ENCODE data around the gene SPNS3. TPM values are rescaled to one million over a fixed set of nuclear protein-coding genes. Genes with fewer than 3 reads are reported as not detected.

The SPNS3 gene
- total and polyA plus RNA-seq, 2 of the 8 experiments (the other 6 are each of a cell fraction or from before 2014, with no cell fraction given) = not detected

- Histone ChIP-seq H3K9me3 (ENCODE audit: insufficient read depth in 2 of 2, low read depth in 1 of 2, low read length in 1 of 2) (no peaks in the 10 kb centered on the region), H2BK5ac (ENCODE audit: low read depth, low read length) (no peak overlapping the region), H3K23me2 (ENCODE audit: low read depth, low read length) (no peaks in the 10 kb centered on the region), H2AFZ (ENCODE audit: low read length) (no peak overlapping the region), H4K8ac (ENCODE audit: extremely low read depth, insufficient read depth, low read length) (no peak overlapping the region), H3K9ac (replicated peaks in 1 of 4; ENCODE audit: extremely low read depth in 1 of 4, low read depth in 3 of 4, low read length in 3 of 4) (no peak overlapping the region), H2BK20ac (ENCODE audit: low read length) (no peak overlapping the region), H2BK120ac (replicated peaks; ENCODE audit: low read depth, low read length) (no peak overlapping the region), H4K91ac (replicated peaks; ENCODE audit: insufficient read length, low read length) (no peak overlapping the region), H3K23ac (ENCODE audit: insufficient read length) (no peak overlapping the region), H2BK15ac (ENCODE audit: low read length) (no peak overlapping the region), H3K14ac (ENCODE audit: insufficient read length) (no peak overlapping the region), H3K36me3 (ENCODE audit: control insufficient read depth in 2 of 4, insufficient read depth in 4 of 4, low read length in 3 of 4) (no peaks in the 10 kb centered on the region), H3K4me2 (ENCODE audit: insufficient read depth in 1 of 2, low read depth in 2 of 2, low read length in 2 of 2) (no peak overlapping the region), H3K4ac (replicated peaks; ENCODE audit: insufficient read length, low read depth, low read length) (no peak overlapping the region), H3K27ac (ENCODE audit: low read depth, low read length) (no peak overlapping the region), H3K4me3 (ENCODE audit: extremely low read depth in 1 of 4, insufficient read depth in 2 of 4, low read depth in 3 of 4, low read length in 4 of 4) (no peak overlapping the region), H2BK12ac (ENCODE audit: low read depth, low read length) (no peak overlapping the region), H2AK5ac (ENCODE audit: low read depth, low read length) (no peak overlapping the region), H3K18ac (ENCODE audit: extremely low read depth, low read length) (no peak overlapping the region), H3K79me2 (ENCODE audit: control insufficient read depth in 1 of 2, insufficient read depth in 2 of 2, low read length in 2 of 2) (no peaks in the 10 kb centered on the region), H3K4me1 (replicated peaks in 1 of 4; ENCODE audit: control insufficient read depth in 3 of 4, insufficient read depth in 4 of 4, low read length in 3 of 4) (peaks cover 0 to 13% (median 6%) of the 10 kb centered on the region in 4 experiments; a peak in 4 of 7 replicates), H4K20me1 (replicated peaks in 1 of 2; ENCODE audit: control insufficient read depth in 1 of 2, insufficient read depth in 2 of 2, low read length in 2 of 2) (no peaks in the 10 kb centered on the region), H3K79me1 (ENCODE audit: low read depth, low read length) (no peaks in the 10 kb centered on the region), H3K27me3 (replicated peaks in 1 of 4; ENCODE audit: control insufficient read depth in 3 of 4, extremely low read depth in 1 of 4, insufficient read depth in 3 of 4, low read length in 3 of 4) (no peaks in the 10 kb centered on the region), H4K5ac (ENCODE audit: insufficient read length, low read depth, low read length) (no peak overlapping the region), H3K56ac (replicated peaks; ENCODE audit: insufficient read length, low read depth, low read length) (no peak overlapping the region)
- POLR2A ChIA-PET (ENCODE audit: partially characterized antibody) = no interaction called here
- CTCF ChIA-PET (ENCODE audit: partially characterized antibody) = interaction anchor here (0.9 to 1.5 kb wide), 3 partner anchors 55 to 89 kb away, joined by 3 to 4 read pairs (median 4); no protein-coding TSS in a partner anchor
- DNase-seq (ENCODE audit: low read depth in 1 of 2, low spot score in 2 of 2) (no peak), FAIRE-seq (no peak)
- 90% methylated on average over 11 of the region's 11 CpGs; no CpG with 5 or more reads in 1 of the 2 experiments for WGBS, 2 experiments (ENCODE audit: extremely low coverage in 1 of 2, insufficient coverage in 1 of 2, insufficient read length in 1 of 2, insufficient replicate concordance in 2 of 2, low coverage in 1 of 2, low lambda C conversion rate in 2 of 2, missing lambda C conversion rate in 1 of 2)
- no peak for TF ChIP-seq YY1 (IDR thresholded peaks at IDR 0.05; ENCODE audit: low read depth, low read length)
- TF ChIP-seq KDM5A (IDR thresholded peaks at IDR 0.05; ENCODE audit: low read length) = no peak
- TF ChIP-seq POLR2AphosphoS5 (IDR thresholded peaks at IDR 0.05; ENCODE audit: low read depth, low read length) = no peak
- TF ChIP-seq, protein P1, sequence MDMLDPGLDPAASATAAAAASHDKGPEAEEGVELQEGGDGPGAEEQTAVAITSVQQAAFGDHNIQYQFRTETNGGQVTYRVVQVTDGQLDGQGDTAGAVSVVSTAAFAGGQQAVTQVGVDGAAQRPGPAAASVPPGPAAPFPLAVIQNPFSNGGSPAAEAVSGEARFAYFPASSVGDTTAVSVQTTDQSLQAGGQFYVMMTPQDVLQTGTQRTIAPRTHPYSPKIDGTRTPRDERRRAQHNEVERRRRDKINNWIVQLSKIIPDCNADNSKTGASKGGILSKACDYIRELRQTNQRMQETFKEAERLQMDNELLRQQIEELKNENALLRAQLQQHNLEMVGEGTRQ (IDR thresholded peaks at IDR 0.05; ENCODE audit: low read length) = no peak
- no peak for TF ChIP-seq TCF12 (IDR thresholded peaks at IDR 0.05; ENCODE audit: low read depth, low read length)
- TF ChIP-seq NRF1 (IDR thresholded peaks at IDR 0.05; ENCODE audit: low read depth, low read length) = no peak
- TF ChIP-seq BCL11A (IDR thresholded peaks at IDR 0.05; ENCODE audit: low read depth in 2 of 2, low read length in 2 of 2) = no peak
- TF ChIP-seq KDM1A (IDR thresholded peaks at IDR 0.05; ENCODE audit: borderline replicate concordance, low read length) = no peak
- no peak for TF ChIP-seq EP300 (IDR thresholded peaks at IDR 0.05; ENCODE audit: borderline replicate concordance in 1 of 2, low read depth in 2 of 2, low read length in 2 of 2)
- no peak for TF ChIP-seq FOSL1 (IDR thresholded peaks at IDR 0.05; ENCODE audit: insufficient read depth, low read depth, low read length)
- TF ChIP-seq TAF1 (IDR thresholded peaks at IDR 0.05; ENCODE audit: low read depth, low read length) = no peak
- no peak for TF ChIP-seq CHD1 (IDR thresholded peaks at IDR 0.05; ENCODE audit: low read depth, low read length)
- no peak for TF ChIP-seq HDAC2 (IDR thresholded peaks at IDR 0.05; ENCODE audit: borderline replicate concordance in 1 of 2, low read depth in 2 of 2, low read length in 2 of 2)
Observed at GRCh38 chr17:4478318-4478830, 44.6 kb downstream of the SPNS3 start.
